RCC 7860 (cell line): ENCODE measurements around the gene FAU.
A peak's percentile ranks its signal among the peaks of the same experiment; 100 is the strongest.
"Not testable (repeated sequence)": the region's sequence is repeated elsewhere in the genome, so short reads cannot be mapped to it uniquely, and the experiment has no call there.

Experiments
- DNase-seq: peaks from one replicate; pipeline ENCODE4 v3.0.0-alpha.2; 2015; ENCODE audit warnings: low spot score
- FAIRE-seq: peaks from 2 replicates; lab custom pipeline; 2012; peaks lifted over from hg19 to GRCh38; lab: Jason Lieb, UNC

Gene FAU

DNA sequence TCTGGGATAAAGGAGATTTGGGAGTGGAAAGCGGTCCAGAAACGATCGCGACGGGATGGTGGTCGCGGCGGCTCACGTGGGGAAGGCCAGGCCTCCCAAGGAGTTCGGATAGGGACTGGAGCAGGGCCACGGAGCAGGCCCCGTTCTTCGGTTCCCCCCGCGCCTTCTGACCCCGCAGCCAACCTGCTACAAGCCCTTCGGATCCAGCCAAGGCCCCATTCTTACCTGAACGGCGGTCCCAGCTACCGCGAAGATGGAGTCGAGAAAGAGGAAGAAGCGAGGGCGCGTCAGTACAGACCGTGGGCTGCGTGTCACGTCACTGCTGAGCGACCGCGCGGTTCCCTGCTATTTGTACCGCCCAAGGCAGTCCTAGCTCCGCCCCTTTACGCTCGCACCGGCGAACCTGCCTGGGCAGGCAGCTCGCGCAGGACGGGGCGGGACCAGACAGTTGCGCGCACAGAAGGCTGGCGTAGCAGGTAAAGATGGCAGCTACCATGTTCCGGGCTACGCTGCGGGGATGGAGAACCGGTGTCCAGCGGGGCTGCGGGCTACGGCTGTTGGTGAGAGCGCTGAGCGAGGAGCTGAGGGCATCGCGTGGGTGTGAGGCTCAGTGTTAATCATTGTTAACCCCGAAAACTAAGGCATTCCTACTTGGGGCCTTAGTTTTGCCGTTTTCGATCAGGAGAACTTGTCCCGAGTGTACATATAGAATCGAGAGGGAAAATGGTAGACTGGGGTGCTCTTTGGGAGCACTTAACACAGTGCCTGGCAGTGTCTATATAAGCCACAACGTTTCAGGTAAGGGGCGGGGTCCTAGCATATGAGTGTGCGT, at the start of gene FAU, which contains the start of gene MRPL49:
Gene FAU, minus strand, starts transcription at position 270 of the 832 bp plus-strand sequence. CDS start 321 bp downstream, outside the sequence.
Gene MRPL49, plus strand, starts transcription at position 457 of the 832 bp plus-strand sequence. Its CDS starts 26 bp downstream, at position 483.
- FAIRE-seq (peak; percentile 63), DNase-seq (peak; percentile 92)

- FAIRE-seq: no peak
- no peak for DNase-seq
These were observed 48.2 kb upstream of the FAU start, which contains the start of gene SPDYC for GRCh38 chr11:65170058-65170534. SPDYC (plus strand) TSS chr11:65170233; CDS start chr11:65171358, 1,125 bp downstream.

DNA sequence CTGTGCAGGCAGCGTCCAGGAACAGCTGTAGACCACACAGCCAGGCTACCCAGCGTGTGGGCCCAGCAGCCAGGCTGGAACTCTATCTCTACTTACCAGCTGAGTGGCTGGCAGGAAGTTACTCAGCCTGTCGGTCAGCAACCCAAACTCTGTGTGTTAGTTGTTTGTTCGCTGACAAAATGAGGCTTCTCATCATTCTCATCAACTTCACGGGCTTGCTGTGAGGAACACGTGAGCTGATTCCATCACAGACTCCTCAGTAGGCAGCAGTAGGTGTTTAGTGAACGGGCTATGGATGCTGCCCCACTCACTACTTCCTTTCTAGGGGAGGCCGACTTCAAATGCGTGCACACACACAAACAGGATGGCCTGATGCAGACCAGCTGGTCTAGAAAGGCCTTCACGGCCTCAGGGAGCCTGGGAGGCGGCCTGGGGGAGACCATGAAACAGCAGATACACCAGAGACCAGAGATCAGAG, 47.3 kb upstream of the FAU start:
- DNase-seq: no peak
- no peak for FAIRE-seq

GRCh38 chr11:65167656-65168055, 45.7 kb upstream of the FAU start:
- FAIRE-seq: no peak

DNA sequence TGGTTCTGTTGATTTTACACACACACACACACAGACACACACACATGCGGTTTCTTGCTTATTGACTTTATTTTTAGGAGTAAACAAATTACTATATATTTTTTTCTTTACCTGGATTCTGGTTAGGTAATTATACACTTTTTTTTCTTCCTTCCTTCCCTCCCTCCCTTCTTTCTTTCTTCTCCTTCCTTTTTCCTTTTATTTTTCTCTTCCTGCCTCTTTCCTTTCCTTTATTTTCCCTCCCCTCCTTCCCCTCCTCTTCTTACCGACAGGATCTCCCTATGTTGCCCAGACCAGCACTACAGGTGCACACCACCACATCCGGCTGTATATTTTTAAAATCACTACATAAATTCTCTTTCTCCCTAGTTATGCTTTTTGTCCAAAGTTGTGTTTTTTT, 45.0 kb upstream of the FAU start:
- DNase-seq (no peak), FAIRE-seq (no peak)

More at GRCh38 chr11:65167656-65168055, 45.7 kb upstream of the FAU start:
- DNase-seq: no peak

GRCh38 chr11:65165410-65166317, 43.7 kb upstream of the FAU start:
- DNase-seq (no peak), FAIRE-seq (no peak)

- DNase-seq (no peak), FAIRE-seq (no peak)
These were observed 41.8 kb upstream of the FAU start for GRCh38 chr11:65163684-65164083.

- no peak for FAIRE-seq
These were observed 38.7 kb upstream of the FAU start for GRCh38 chr11:65160643-65161042.

DNA sequence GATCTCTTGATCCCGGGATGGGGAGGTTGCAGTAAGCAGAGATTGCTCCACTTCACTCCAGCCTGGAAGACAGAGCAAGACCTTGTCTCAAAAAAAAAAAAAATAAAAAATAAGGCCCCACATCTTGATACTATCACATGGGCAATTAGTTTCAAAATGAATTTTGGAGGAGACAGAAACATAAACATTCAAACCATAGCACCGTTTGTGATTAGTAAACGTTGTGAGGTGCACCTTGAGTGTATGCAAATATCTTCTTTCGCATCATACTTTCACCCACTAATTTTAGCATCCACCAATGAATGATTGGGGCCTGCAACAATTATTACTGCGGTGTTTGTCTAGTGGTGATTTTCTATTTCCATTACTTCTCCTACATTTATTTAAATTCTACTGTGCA, 37.1 kb upstream of the FAU start:
- DNase-seq: no peak
- no peak for FAIRE-seq

More at GRCh38 chr11:65160643-65161042, 38.7 kb upstream of the FAU start:
- no peak for DNase-seq

- no peak for DNase-seq
- no peak for FAIRE-seq
These were observed 35.4 kb upstream of the FAU start for GRCh38 chr11:65157336-65157735.

- no peak for FAIRE-seq
- DNase-seq: no peak
These were observed 35.0 kb upstream of the FAU start for GRCh38 chr11:65156926-65157325.

GRCh38 chr11:65156256-65156655, 34.3 kb upstream of the FAU start:
- DNase-seq (no peak), FAIRE-seq (no peak)

DNA sequence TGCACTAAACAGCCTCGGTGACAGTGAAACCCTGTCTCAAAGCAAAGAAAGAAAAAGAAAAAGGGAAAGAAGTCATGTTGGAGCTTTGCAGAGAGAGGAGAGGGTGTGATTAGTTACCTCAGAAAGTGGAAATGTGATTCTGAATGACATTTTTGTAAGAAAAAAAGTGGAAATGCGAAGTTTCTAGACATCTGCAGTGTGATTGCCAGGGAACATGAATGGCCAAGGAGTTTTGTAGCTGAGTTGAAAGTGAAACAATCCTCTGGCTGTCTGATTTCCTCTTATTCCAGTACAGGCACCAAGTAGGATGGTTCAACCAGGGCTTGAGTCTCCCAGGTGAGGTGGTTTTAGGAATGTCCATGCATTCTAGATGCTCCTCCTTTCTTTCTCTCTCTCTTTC, 30.2 kb upstream of the FAU start:
- FAIRE-seq (no peak), DNase-seq (no peak)

DNA sequence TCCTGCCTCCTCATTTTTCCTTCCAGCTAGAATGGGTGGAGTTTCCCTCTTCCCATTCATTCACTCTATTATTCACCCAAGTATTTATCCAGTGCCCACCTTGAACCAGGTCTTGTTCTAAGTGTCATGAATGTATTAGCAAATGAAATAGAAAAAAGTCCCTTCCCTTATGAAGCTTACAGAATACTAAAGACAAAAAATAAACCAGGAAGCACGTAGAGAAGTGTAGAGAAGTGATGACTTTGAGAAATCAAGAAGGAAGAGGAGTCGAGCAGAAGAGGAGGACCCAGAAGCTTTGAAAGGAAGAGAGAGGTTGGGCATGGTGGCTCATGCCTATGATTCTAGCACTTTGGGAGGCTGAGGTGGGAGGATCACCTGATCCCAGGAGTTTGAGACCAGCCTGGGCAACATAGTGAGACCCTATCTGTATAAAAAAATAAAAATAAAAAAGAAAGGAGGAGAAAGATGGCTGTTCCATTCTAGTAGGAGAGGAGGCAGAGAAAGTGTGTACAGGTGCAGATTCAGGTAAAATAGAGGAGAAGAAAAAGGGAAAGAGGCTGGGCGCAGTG, 29.5 kb upstream of the FAU start:
- DNase-seq (no peak), FAIRE-seq (no peak)

DNA sequence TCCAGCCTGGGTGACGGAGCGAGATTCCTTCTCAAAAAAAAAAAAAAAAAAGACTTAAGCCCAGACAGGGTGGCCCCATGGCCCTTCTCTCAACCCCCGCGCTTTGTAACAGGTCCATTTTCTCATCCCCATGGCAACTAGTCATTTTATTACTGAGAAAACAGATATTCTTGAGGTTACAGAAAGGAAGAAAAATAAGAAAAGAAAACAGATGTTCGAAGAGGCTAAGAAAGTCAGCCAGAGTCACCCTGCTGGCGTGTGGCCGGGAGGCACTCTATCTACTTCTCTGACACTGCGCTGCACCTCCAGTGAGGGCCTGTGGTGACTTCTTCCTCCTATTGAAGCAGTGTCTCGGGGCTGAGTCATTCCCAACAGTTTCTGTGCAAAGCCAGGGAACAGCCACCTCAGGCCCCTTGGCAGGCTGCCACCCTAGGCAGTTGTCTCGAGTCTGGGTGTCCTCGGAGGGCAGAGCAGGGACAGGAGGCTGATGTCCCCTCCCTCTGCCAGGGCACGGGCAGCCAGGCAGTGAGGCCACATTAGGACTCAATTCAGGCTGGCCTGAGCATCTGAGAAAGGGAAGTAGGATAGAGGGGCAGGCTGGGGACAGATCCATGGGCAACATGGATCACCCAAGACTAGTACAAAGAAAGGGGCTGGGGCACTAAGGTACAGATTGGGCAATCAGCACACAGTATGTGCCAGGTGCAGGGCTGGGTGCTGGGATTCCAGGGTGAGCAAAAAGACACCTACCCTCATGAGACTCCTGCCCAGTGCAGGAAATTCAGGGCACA, 28.8 kb upstream of the FAU start:
- peak; percentile 95 for DNase-seq
- peak; percentile 87 for FAIRE-seq

- not testable (repeated sequence) for DNase-seq, FAIRE-seq
These were observed 28.2 kb upstream of the FAU start for GRCh38 chr11:65150131-65150508.

- DNase-seq (no peak), FAIRE-seq (no peak)
These were observed 26.7 kb upstream of the FAU start for GRCh38 chr11:65148657-65149056.

DNA sequence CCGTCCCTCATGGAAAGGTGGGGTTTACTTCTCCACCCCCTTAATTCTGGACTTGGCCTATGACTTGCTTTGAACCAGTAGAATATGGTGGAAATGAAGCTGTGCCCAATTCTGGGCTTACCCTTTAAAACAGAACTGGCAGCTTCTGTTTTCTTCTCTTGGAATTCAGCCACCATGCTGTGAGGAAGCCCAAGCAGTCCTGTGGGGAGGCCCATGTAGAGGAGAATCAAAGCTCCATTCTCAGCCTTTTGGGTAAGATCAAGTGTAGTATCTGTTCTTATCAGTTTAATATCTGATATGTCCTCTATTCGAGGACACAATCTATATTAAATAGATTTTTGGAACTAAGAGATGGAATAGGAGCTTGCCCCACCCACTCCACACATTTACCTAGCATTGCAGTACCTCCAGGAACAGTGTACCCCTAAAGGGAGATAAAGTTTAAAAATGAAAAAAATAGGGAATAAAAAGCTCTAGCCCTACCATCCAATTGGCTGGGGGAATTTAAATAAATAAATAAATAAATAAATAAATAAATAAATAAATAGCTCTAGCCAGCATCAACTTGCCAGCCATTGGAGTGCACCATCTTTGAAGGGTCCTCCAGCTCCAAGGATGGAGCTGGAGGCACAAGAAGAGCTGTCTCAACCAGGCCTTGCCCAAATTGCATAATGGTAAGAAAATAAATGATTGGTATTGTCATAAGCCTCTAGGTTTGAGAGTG, 25.6 kb upstream of the FAU start:
- no peak for FAIRE-seq

GRCh38 chr11:65141896-65142494, 20.1 kb upstream of the FAU start:
- no peak for FAIRE-seq

More for the DNA sequence above, 25.6 kb upstream of the FAU start:
- DNase-seq: no peak

More at GRCh38 chr11:65141896-65142494, 20.1 kb upstream of the FAU start:
- no peak for DNase-seq
